OCI-LY3 (cell line): ENCODE data around the gene NRXN3.

Experiments
- H2AFZ ChIP-seq: fragments of 200-600, 300-600 bp; shearing (Covaris generic); 2 replicates; pipeline ENCODE4 v1.6.0; 2014; ENCODE audit warnings: antibody characterized with exemption, low read depth, low read length
- H3K27ac ChIP-seq: fragments of 200-600, 300-600 bp; sonication (generic); 2 replicates; pipeline ENCODE4 v1.5.1; 2014; ENCODE audit warnings: mild to moderate bottlenecking, low read length, moderate library complexity, mixed read lengths
- H3K27me3 ChIP-seq: fragments of 200-600, 300-600 bp; sonication (generic); 2 replicates; pipeline ENCODE4 v1.6.1; 2014; ENCODE audit warnings: low read depth, low read length, mixed read lengths
- H3K36me3 ChIP-seq: fragments of 200-600, 300-600 bp; sonication (generic); replicated peaks from 2 replicates; pipeline ENCODE3; 2014; ENCODE audit warnings: low read depth, low read length, mixed read lengths
- H3K4me1 ChIP-seq: fragments of 300-600, 200-600 bp; sonication (generic); 2 replicates; pipeline ENCODE4 v1.6.1; 2014; ENCODE audit warnings: low read length, mixed read lengths
- H3K4me2 ChIP-seq: fragments of 200-600, 300-600 bp; sonication (generic); 2 replicates; pipeline ENCODE4 v1.6.1; 2014; ENCODE audit warnings: low read length, mixed read lengths
- H3K4me3 ChIP-seq: fragments of 300-600, 200-600 bp; sonication (generic); 2 replicates; pipeline ENCODE4 v1.5.1; 2014; ENCODE audit warnings: antibody characterized with exemption, mild to moderate bottlenecking, low read length, moderate library complexity
- H3K79me2 ChIP-seq: fragments of 300-600, 200-600 bp; shearing (Covaris generic); 2 replicates; pipeline ENCODE4 v1.6.1; 2014; ENCODE audit warnings: mild to moderate bottlenecking, low read length, mixed read lengths
- H3K9ac ChIP-seq: fragments of 300-600, 200-600 bp; shearing (Covaris generic); 2 replicates; pipeline ENCODE4 v1.6.0; 2014; ENCODE audit warnings: mild to moderate bottlenecking, low read length, moderate library complexity
- H3K9me3 ChIP-seq: fragments of 200-600, 300-600 bp; shearing (Covaris generic); 2 replicates; pipeline ENCODE4 v1.6.1; 2014; ENCODE audit warnings: low read length, mixed read lengths; ENCODE audit not compliant: insufficient read depth
- H4K20me1 ChIP-seq: fragments of 200-600, 300-600 bp; sonication (generic); 2 replicates; pipeline ENCODE4 v1.6.1; 2016; ENCODE audit warnings: low read length, mixed read lengths; ENCODE audit not compliant: insufficient read depth
- CTCF ChIP-seq: fragments of 200-600, 300-600 bp; sonication (generic); IDR thresholded peaks from 2 replicates; pipeline ENCODE4 v1.5.1; 2014; ENCODE audit warnings: antibody characterized with exemption, low read length, low read depth
- EZH2phosphoT487 ChIP-seq: fragments of 200-600 bp; shearing (Covaris generic); IDR thresholded peaks from 2 replicates; pipeline ENCODE4 v1.6.1; 2018; ENCODE audit warnings: antibody characterized with exemption, mixed run types, low read depth

NRXN3 gene

GRCh38 chr14:78989221-78989620 lies 819.0 kb downstream of the NRXN3 start:
- no peak overlapping the region for H3K4me3 ChIP-seq
- H3K9ac ChIP-seq: no peak overlapping the region
- H3K36me3 ChIP-seq: no peaks in the 10 kb centered on the region
- H4K20me1 ChIP-seq: no peaks in the 10 kb centered on the region
- no peak for TF ChIP-seq CTCF
- TF ChIP-seq EZH2phosphoT487: no peak
- no peak overlapping the region for H3K27ac ChIP-seq
- H3K4me2 ChIP-seq: no peak overlapping the region
- no peaks in the 10 kb centered on the region for H3K79me2 ChIP-seq
- no peaks in the 10 kb centered on the region for H3K9me3 ChIP-seq
- no peaks in the 10 kb centered on the region for H3K4me1 ChIP-seq
- no peak overlapping the region for H2AFZ ChIP-seq
- peaks cover 6% of the 10 kb centered on the region; the same call in 1 of the 2 replicates for H3K27me3 ChIP-seq

GRCh38 chr14:78992867-78993266 lies 822.7 kb downstream of the NRXN3 start:
- TF ChIP-seq EZH2phosphoT487 (no peak), CTCF (no peak)
- H2AFZ ChIP-seq: no peak overlapping the region
- no peaks in the 10 kb centered on the region for H3K4me1 ChIP-seq
- H3K27me3 ChIP-seq: peaks cover 3% of the 10 kb centered on the region; the same call in 1 of the 2 replicates
- H3K4me3 ChIP-seq: no peak overlapping the region
- no peak overlapping the region for H3K27ac ChIP-seq
- H3K4me2 ChIP-seq: no peak overlapping the region
- no peaks in the 10 kb centered on the region for H3K79me2 ChIP-seq
- H3K36me3 ChIP-seq: no peaks in the 10 kb centered on the region
- no peak overlapping the region for H3K9ac ChIP-seq
- H3K9me3 ChIP-seq: no peaks in the 10 kb centered on the region
- H4K20me1 ChIP-seq: no peaks in the 10 kb centered on the region

- Histone ChIP-seq H3K27me3 (peaks cover 3% of the 10 kb centered on the region; the same call in 1 of the 2 replicates), H3K36me3 (no peaks in the 10 kb centered on the region), H3K4me2 (no peak overlapping the region), H3K9me3 (no peaks in the 10 kb centered on the region), H2AFZ (no peak overlapping the region), H3K27ac (no peak overlapping the region), H3K4me1 (no peaks in the 10 kb centered on the region), H3K9ac (no peak overlapping the region), H3K79me2 (no peaks in the 10 kb centered on the region), H4K20me1 (no peaks in the 10 kb centered on the region), H3K4me3 (no peak overlapping the region)
- no peak for TF ChIP-seq EZH2phosphoT487
- no peak for TF ChIP-seq CTCF
These were observed 827.6 kb downstream of the NRXN3 start for GRCh38 chr14:78997811-78998210.

GRCh38 chr14:79009286-79009685 lies 839.1 kb downstream of the NRXN3 start:
- no peaks in the 10 kb centered on the region for H3K4me1 ChIP-seq
- H3K27me3 ChIP-seq: peaks cover 3% of the 10 kb centered on the region; the same call in 1 of the 2 replicates
- no peak for TF ChIP-seq CTCF
- no peak for TF ChIP-seq EZH2phosphoT487
- H3K4me3 ChIP-seq: no peak overlapping the region
- H3K79me2 ChIP-seq: no peaks in the 10 kb centered on the region
- H3K27ac ChIP-seq: no peak overlapping the region
- no peaks in the 10 kb centered on the region for H4K20me1 ChIP-seq
- no peak overlapping the region for H2AFZ ChIP-seq
- H3K4me2 ChIP-seq: no peak overlapping the region
- H3K9me3 ChIP-seq: no peaks in the 10 kb centered on the region
- H3K9ac ChIP-seq: no peak overlapping the region
- H3K36me3 ChIP-seq: no peaks in the 10 kb centered on the region
